GM21447 (cell line): ENCODE data around the gene CEP63.
"Not testable (repeated sequence)": the region's sequence is repeated elsewhere in the genome, so short reads cannot be mapped to it uniquely, and the experiment has no call there.

Experiments used
- ATAC-seq: cut with Tn5 transposase; IDR thresholded peaks from one replicate; pipeline ENCODE4 v1.9.1; 2021; ENCODE audit not compliant: unreplicated experiment

The CEP63 gene

DNA sequence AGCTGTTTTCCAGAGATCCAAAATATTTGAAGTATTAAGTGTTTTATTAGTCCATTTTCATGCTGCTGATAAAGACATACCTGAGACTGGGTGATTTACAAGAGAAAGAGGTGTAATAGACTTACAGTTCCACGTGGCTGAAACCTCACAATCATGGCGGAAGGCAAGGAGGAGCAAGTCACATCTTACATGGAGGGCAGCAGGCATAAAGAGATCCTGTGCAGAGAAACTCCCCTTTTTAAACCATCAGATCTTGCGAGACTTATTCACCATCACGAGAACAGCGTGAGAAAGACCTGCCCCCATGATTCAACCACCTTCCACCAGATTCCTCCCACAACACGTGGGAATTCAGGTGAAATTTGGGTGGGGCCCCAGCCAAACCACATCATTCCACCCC, 82.9 kb downstream of the CEP63 start:
- ATAC-seq = no peak

DNA sequence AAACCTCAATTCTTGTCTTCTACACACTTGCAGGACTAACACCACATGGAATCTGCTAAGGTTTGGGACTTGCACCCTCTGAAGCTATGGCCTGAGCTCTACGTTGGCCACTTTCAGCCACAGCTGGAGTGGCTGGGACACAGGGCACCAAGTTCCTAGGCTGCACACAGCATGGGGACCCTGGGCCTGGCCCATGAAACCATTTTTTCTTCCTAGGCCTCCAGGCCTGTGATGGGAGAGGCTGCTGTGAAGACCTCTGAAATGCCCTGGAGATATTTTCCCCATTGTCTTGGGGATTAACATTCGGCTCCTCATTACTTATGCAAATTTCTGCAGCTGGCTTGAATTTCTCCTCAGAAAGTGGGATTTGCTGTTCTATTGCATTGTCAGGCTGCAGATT, 84.0 kb downstream of the CEP63 start:
- not testable (repeated sequence) for ATAC-seq

DNA sequence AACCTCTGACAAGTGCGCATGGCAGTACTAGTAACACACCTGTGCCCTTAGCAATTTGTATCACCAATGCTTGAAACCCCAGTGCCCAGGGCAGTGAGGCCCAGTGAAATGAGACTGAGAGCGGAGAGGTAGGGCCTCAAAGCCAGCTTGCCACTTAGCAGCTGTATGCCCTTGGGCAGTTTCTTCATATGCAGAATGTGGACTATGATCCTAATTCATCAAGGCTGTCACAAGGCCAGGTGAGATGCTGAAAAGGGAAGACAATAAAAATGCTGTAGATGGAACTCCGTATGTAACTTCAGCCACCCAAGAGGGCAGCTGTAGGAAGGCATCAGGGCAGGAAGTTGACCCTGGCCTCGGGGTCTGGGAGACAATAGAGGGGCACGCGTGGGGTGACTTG, 90.6 kb downstream of the CEP63 start:
- ATAC-seq = no peak

DNA sequence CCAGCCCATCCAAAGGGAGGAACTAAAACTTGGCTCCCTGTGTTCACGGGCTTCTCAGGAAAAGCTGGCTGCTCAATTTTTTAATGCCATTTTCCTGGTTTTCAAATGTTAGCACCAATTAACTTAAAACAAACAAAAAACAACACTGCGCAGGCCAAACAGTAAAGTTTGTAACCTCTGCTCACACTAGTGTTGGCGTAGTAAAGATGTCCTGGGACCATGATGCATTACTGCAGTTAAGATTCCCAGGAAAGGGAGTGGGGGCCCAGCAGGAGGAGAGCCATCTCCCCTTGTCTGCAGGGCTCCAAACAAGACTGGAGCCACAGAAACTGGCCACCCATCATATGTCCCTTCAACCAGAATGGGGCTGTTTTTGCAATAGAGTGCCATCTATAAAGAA, 91.0 kb downstream of the CEP63 start:
- ATAC-seq = no peak

DNA sequence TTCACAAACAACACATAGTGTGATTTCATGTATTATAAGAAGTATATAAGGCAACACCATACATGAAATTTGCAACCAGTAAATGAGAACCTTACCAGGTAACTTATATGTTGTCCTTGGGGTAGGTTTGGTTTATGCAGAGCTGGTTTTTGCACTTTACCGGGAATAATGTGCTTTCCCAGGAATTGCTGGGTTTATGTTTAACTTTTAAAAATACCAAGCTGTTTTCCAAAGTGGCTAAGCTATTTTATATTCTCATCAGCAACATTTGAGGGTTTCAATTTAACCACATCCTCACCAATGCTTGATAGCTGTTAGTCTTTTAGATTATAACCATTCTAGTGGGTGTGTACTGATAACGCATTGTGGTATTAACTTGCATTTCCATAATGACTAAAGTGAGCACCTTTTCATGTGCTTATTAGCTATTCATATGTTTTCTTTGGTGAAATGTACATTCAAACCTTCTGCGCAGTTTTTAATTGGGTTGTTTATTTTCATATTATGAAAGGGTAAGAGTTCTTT, 93.3 kb downstream of the CEP63 start:
- no peak for ATAC-seq

DNA sequence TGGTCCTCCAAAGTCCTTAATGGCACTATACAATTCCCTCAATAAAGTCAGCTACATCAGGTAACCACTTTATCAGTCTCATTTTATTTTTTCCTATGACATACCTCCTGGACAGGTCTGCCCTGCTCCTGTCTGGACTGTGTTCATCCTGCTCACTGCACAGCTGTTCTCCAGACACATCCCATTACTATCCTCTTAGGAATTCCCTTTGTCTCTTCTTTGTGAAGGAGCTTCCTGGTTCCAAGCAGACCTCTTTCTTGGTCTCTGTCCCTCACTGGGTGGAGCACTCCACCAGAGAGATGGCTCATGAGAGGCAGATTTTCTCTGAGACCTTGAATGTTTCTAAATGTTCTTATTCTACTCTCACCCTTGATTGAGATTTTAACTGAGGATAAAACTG, 104.9 kb downstream of the CEP63 start:
- ATAC-seq = no peak

DNA sequence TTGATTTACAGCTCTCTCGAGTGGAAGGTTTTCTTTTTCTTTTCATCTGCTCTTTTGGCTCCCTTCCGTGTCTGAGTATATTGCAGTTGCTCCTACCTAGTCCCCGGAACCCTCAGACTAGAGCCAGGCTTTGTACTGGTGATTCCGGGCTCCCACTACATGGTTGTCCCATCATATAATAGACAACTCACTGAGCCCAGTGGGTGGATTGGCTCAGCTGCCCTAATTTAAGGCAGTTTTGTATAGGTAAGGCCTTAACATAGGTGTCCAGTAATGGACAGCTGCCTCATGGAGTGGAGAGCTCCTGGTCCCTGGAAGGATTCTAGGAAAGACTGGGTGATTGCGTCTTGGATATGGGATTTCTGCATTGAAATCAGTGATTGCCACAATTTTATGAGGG, 106.9 kb downstream of the CEP63 start:
- ATAC-seq = no peak

DNA sequence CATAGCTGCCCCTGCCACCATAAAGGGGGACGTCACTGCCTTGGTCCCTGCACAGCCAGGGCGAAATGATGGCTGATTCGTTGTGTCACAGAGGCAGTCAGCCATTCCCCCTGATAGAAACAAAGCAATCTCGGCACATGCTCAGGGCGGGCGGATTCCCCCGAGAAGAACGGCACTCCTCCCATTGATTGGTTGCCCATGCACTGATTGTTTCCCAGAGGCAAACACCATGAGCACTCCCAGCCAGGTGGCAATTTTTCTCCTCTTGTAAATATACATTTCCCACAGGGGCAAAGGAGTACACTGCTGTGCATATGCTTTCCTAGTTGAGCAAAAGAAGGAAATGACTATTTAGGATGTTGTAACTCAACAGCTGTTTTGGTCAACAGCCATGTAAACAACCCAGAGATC, 108.5 kb downstream of the CEP63 start:
- no peak for ATAC-seq

DNA sequence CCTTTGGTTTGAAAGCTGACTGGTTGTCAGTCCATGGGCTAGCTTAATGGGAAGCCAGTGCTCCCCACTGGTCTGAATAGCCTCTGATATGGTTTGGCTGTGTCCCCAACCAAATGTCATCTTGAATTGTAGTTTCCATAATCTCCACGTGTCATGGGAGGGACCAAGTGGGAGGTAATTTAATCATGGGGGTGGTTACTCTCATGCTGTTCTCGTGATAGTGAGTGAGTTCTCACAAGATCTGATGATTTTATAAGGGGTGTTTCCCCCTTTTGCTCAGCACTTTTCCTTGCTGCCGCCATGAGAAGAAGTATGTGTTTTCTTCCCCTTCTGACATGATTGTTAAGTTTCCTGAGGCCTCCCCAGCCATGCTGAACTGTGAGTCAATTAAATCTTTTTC, 109.1 kb downstream of the CEP63 start:
- not testable (repeated sequence) for ATAC-seq

DNA sequence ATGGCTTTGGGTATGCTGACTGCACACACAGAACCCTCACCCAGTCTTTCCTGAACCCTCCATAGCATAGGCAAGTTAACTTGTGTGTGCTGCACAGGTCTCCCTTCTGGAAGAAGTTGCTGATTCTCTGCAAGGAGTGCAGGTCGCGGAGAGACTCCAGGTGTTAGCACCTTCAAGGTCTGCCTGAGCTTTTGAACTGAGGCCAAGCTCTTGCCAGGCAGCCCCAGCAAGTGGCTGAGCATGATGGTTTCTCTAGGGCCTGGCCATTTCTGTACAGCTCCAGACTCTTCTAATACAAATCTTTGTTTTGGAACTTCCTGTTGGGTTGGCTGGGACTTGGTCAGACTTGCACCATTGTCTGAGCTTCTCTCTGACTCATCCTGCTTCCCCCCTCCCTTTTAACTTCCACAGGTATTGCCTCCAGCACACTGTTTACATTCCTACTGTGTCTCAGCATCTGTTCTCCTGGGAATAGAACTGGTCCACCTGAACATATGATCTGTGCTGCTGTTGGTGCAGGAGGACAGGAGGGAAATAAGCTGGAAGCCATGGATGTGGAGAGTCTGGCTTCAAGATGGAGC, 111.6 kb downstream of the CEP63 start:
- no peak for ATAC-seq

DNA sequence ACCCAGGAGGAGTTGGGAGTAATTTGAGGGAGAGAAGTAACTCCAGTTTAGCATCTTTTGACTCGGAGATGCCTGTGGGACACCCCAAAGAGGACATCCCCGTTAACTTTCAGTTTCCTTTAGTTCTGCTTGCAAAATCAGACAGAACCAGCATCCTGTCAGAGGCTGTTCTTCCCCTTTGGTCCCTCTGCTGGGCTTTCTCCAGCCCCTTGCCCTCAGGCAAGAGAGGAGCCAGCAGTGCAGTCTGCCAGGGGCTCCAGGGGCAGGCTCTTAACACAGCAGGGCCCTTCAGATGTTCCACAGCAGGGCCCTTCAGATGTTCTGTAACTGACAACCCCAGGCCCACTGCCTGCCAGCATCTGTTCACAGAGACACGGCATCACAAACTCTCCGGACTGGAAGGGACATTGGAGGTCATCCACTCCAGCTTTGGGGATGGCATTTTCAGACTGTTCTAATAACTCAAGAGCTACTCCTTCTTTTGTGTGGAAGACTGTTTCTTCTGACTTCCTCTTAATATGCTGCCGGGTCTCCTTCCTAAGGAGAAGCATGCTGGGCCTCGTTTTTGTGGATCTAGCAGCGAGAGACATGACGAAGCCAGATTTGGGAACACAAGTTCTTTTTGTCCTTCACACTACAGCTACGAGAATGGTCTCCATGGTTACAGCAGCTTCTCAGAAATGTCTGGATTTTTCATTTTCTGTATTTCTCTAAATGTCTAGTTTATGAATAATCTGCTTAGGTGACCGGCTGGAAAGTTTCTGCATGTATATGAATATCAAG, 113.1 kb downstream of the CEP63 start:
- no peak for ATAC-seq

DNA sequence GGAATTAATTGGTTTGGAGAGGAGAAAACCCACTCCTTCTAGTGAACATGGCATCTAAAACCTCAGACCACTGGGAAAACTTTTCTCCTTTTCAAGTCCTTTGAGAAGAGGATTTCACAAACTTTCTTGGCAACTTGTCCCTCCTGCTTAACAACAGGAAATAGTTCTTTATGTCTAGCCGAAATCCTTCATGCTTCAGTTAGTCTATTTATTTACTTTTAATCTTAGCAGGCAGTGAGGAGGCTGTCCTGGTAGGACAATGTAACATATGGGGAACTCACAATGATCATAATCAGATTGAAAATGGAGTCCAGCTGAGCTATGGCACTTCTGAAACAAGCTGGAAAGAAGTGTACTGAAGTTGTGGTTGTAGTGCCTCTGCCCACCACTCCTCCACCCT, 114.3 kb downstream of the CEP63 start:
- ATAC-seq = peak; percentile 16

DNA sequence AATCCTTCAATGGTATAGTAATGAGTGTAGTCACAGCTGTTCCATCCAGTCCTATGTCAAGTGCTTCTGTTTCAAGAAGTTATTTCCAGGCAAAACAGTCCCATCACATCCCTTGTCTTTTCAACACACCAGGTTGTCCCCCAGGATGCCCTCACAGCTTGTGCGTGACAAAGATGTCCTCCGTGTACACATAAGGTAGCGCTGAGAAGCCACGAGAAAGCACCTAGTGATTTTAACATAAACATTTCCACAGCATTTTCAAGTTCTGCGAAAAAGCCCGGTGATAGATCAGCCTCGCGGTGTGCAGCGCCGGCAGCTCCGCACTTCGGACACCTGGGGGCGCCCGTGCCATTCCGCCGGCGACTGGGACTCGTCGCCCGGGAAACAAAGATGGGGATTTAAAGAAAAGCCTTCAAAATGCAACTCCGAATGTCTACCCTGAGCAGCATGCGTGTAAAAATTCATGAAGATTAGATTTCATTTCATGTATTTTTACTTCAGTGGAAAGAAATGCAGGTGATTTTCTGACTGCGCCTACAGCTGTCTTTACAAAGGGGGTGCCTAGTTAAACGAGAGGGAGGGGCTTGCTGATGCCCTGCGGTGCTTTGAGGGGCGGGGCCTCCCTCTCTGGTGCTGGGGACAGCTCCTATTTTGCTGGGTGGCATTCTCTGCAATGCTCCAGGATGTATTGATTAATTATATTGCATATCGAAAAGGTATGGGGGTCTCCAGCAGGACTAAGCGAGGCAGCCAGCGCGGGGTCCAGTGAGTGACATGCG, 115.0 kb downstream of the CEP63 start:
- peak; percentile 65 for ATAC-seq

DNA sequence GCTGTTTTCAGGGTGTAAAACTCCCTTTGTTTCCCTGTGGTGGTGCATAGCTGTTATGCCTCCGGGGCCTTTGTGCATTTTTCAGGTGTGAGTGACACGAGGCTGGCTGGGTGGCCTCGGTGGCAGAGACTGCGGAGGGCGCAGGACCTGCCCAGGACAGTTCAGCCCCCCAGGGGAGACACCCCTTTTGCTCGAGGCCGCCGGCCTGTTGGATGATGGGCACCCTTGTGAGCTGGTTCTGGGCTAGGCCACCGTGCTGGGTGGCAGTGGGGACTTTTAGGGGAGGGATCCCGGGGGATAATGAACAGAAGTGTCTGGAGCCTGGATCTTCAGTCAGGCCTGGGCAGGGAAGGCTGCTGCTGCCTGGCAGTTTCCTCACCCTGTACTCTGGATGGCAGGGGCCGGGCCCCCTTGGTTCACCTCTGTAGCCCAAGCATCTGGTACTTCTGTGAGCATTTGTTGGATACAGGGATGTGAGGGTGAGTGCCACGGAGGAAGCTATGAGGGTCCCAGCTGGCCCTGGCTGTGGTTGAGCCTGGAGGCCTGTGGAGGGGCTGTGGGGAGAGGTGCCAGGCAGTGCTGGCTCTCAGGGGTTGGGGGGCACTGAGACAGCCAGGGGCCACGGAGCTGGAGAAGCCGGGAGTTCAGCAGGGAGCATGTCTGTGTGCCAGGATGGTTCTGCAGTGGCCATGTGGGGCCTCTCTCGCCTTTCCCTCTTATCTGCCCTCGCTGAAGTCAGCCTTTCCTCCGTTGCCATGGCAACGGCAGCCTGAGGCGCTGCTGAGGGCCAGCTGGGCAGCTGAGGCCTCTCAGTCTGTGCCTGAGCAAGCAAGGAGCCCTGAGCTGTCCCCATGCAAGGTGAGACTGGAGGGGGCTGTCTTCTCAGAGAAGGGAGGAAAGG, 115.9 kb downstream of the CEP63 start:
- ATAC-seq = no peak

DNA sequence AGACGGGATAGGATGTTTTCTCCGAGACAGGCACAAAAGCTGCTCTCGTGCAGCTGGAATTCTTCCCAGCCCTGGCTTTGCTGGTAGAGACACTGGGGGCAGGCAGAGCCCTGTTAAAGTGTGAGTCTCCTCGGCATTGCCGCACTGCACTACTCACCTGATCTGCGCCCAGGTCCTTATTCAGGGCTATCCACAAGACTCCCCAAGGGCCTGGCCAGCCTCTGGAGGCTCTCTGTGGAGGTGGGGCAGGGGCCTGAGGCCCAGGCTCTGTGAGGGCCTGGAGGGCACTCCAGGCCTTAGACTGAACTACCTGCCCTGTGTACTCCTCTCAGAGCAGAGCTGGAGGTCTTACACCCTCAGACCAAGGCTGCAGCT, 116.6 kb downstream of the CEP63 start:
- ATAC-seq = no peak

DNA sequence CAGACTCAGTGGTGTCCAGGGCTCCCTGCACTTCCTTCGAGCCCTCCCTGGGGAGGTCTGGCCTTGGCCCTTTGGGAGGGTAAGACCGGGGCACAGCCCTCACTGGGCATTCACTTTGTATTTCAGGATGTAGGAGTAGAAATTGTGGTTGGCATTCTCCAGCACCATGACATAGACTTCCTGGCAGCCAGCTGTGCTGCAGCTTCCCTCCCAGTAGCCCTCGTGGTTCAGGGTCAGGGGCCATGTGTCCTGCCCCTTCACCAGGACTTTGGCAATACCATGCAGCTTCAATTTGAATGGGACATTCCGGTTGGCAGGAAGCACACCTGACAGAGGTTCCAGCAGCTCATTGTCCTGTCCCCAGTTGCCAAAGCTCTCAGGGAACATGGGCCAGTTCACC, 117.6 kb downstream of the CEP63 start:
- ATAC-seq = no peak

DNA sequence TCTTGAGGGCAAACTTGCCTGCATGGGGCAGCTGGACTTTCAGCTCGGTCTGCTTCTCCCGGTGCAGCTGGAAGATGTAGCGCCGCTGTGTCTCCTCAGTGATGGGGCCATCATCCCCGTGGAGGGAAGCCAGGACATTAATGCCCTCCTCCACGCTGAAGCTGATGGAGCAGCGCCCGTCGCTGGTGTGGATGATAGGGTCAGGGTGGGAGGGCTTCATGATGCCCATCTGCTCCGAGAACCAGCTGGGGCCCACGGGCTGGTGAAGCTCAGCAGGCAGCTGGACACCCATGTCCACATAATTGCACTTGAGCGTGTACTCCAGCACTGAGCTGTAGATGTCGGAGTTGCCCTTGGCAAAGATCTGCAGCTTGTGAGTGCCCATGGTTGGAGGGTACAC, 118.1 kb downstream of the CEP63 start:
- no peak for ATAC-seq

DNA sequence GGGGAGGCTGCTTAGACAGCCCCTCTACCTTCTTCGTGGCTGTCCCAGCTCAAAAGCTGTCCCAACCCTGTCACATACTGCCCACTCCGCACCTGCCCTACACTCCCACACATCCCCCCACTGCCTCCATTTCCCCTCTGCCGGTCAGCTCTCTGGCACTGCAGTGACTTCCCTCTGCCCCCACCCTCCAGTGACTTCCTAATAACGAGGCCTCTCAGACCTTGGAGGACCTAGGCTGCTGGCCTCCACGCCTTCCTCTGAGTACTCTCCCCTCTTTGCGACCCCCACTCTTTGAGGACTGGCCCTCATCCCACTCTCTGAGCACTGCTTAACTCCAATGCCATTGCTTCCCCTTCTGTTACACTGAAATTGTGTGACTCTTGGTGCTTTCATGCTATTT, 119.7 kb downstream of the CEP63 start:
- no peak for ATAC-seq

DNA sequence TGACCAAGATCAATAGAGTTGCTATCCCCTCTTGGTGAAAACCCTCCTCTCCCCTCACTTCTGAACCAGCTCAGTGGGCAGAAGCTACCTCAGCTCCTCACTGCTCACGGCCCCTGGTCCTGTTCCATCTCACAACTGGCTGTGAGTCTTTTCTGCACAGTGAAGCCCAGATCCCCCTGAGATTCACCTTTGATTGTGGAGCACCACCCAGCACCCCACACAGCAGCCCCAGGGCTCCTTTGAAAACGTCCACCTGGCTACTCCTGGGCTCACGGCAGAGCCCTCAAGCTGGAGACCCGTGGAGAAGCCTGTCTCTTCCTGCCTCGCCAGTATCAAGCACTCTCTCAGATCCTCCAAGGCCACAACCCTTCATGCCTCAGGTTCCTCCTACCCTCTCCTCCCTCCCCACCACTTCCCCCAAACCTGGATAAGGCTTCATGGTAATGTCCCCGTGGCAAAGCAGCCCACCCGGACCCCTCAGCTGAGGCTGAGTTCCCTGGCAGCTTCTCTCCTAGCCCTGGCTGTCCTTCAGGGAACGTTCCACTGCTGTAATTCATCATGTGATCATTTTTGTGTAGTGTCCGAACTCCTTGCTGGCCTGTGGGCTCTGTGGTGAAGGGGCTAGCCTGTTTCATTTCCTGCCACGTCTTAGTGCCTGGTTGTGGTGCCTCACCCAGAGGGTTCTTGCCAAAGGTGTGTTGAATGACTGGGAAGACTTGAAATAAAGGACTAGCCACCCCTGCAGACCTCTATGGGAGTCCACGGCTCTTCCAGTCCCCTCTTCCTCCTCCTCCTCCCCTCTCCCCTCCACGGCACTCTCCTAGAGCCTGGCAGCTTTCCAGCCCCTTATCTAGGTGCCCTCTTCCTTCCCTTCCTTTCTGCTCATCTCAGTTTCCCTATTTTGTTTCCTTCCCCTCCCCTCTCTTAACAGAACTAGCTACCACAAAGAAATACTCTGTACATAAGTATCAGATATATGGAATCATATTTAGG, 120.5 kb downstream of the CEP63 start:
- no peak for ATAC-seq
